SK-N-SH (cell line): ENCODE data around the gene TSHZ2. TPM values are rescaled to one million over a fixed set of nuclear protein-coding genes. Genes with fewer than 3 reads are reported as not detected.

Experiments used
- CTCF ChIA-PET: fragments of 300-600, 350-600 bp; formaldehyde crosslinking; extraction: SDS; loops from one replicate; lab custom pipeline; 2021; lab: Yijun Ruan, JAX
- POLR2A ChIA-PET: fragments of 350-600 bp; sonication (Branson Sonifier 250); formaldehyde crosslinking; extraction: SDS; loops from one replicate; lab custom pipeline; 2020; ENCODE audit warnings: antibody characterized with exemption, inconsistent platforms; lab: Yijun Ruan, JAX
- DNase-seq: peaks from one replicate; pipeline ENCODE4 v3.0.0; 2012
- H2AFZ ChIP-seq: fragments of 200-600 bp; sonication (generic); 2 replicates; pipeline ENCODE4 v1.8.1; 2016; ENCODE audit warnings: antibody characterized with exemption, mild to moderate bottlenecking, low read depth
- H3F3A ChIP-seq: fragments of 200-600 bp; sonication (generic); replicated peaks from 2 replicates; pipeline ENCODE3; 2016; ENCODE audit warnings: antibody characterized with exemption, mild to moderate bottlenecking; ENCODE audit not compliant: insufficient read depth
- H3K27ac ChIP-seq, 2 experiments: fragments of 200-500 bp in 1 of 2; fragments of 200-600 bp in 1 of 2; sonication (Bioruptor generic) in 1 of 2; sonication (generic), shearing (Covaris generic) in 1 of 2; 2 replicates each; pipeline versions ENCODE4 v1.5.1 to v1.6.1; 2014 to 2016; ENCODE audit warnings: low read depth in 2 of 2, inconsistent platforms in 1 of 2, low read length in 1 of 2, mild to moderate bottlenecking in 1 of 2, mixed read lengths in 1 of 2
- H3K27me3 ChIP-seq: fragments of 200-600 bp; sonication (generic), shearing (Covaris generic); 2 replicates; pipeline ENCODE4 v1.6.1; 2016; ENCODE audit warnings: mixed run types; ENCODE audit not compliant: insufficient read depth
- H3K36me3 ChIP-seq, 2 experiments: fragments of 200-500 bp in 1 of 2; fragments of 200-600 bp in 1 of 2; sonication (Bioruptor generic) in 1 of 2; sonication (generic) in 1 of 2; replicated peaks in 1 of 2; 2 replicates each; pipeline versions ENCODE3 to v1.5.1; 2014 to 2016; ENCODE audit warnings: low read length in 1 of 2, mild to moderate bottlenecking in 1 of 2; ENCODE audit not compliant: insufficient read depth in 2 of 2, control insufficient read depth in 1 of 2
- H3K4me1 ChIP-seq, 2 experiments: fragments of 200-500 bp in 1 of 2; fragments of 200-600 bp in 1 of 2; sonication (Bioruptor generic) in 1 of 2; sonication (generic), shearing (Covaris generic) in 1 of 2; 2 replicates each; pipeline versions ENCODE4 v1.5.1 to v1.6.1; 2014 to 2016; ENCODE audit warnings: low read depth in 1 of 2, low read length in 1 of 2, mixed run types in 1 of 2; ENCODE audit not compliant: insufficient read depth in 2 of 2, control insufficient read depth in 1 of 2
- H3K4me2 ChIP-seq: fragments of 200-600 bp; sonication (generic), shearing (Covaris generic); 2 replicates; pipeline ENCODE4 v1.6.1; 2017; ENCODE audit warnings: mixed run types
- H3K4me3 ChIP-seq, 2 experiments: fragments of 200-500 bp in 1 of 2; fragments of 200-600 bp in 1 of 2; sonication (Bioruptor generic) in 1 of 2; sonication (generic), shearing (Covaris generic) in 1 of 2; 2 replicates each; pipeline versions ENCODE4 v1.5.1 to v1.8.1; 2014 to 2016; ENCODE audit warnings: low read depth in 2 of 2, inconsistent platforms in 1 of 2, low read length in 1 of 2, mild to moderate bottlenecking in 1 of 2, mixed read lengths in 1 of 2, moderate library complexity in 1 of 2
- H3K79me2 ChIP-seq: fragments of 200-600 bp; sonication (generic); 2 replicates; pipeline ENCODE4 v1.8.1; 2017; ENCODE audit warnings: mild to moderate bottlenecking; ENCODE audit not compliant: insufficient read depth
- H3K9ac ChIP-seq: fragments of 200-600 bp; sonication (generic); 2 replicates; pipeline ENCODE4 v1.6.1; 2017; ENCODE audit warnings: mixed run types
- H3K9me2 ChIP-seq: fragments of 200-600 bp; sonication (generic); 2 replicates; pipeline ENCODE4 v1.6.1; 2017; ENCODE audit warnings: mixed run types
- H3K9me3 ChIP-seq: fragments of 200-600 bp; sonication (generic); 2 replicates; pipeline ENCODE4 v1.6.1; 2017; ENCODE audit warnings: mixed run types, mild to moderate bottlenecking, moderate library complexity
- H4K20me1 ChIP-seq: fragments of 200-600 bp; sonication (generic); 2 replicates; pipeline ENCODE4 v1.6.1; 2017; ENCODE audit warnings: mild to moderate bottlenecking, mixed run types; ENCODE audit not compliant: insufficient read depth
- ELF1 ChIP-seq: IDR thresholded peaks from 2 replicates; pipeline ENCODE4 v1.4.0; 2012
- EP300 ChIP-seq, 2 experiments: IDR thresholded peaks; 2 replicates each; pipeline versions ENCODE4 v1.4.0 to v1.6.1; 2012; ENCODE audit warnings: borderline replicate concordance in 1 of 2, low read depth in 1 of 2, low read length in 1 of 2
- FOSL2 ChIP-seq: IDR thresholded peaks from 2 replicates; pipeline ENCODE4 v1.4.0; 2012; ENCODE audit warnings: low read depth, mild to moderate bottlenecking, moderate library complexity, borderline replicate concordance
- FOXJ3 ChIP-seq: sonication (generic); formaldehyde crosslinking; IDR thresholded peaks from 2 replicates; pipeline ENCODE4 v1.5.1; 2020; ENCODE audit warnings: mild to moderate bottlenecking, missing genetic modification reagents
- FOXM1 ChIP-seq: IDR thresholded peaks from 2 replicates; pipeline ENCODE4 v1.4.0; 2012; ENCODE audit warnings: low read depth, mild to moderate bottlenecking
- GABPA ChIP-seq: IDR thresholded peaks from 2 replicates; pipeline ENCODE4 v1.4.0; 2012; ENCODE audit warnings: low read depth, mild to moderate bottlenecking
- GATA2 ChIP-seq: sonication (generic); formaldehyde crosslinking; IDR thresholded peaks from 2 replicates; pipeline ENCODE4 v1.5.0; 2020; ENCODE audit warnings: mild to moderate bottlenecking, missing genetic modification reagents
- MEF2A ChIP-seq: IDR thresholded peaks from 2 replicates; pipeline ENCODE4 v1.4.0; 2012; ENCODE audit warnings: low read depth, borderline replicate concordance
- NFIC ChIP-seq: IDR thresholded peaks from 2 replicates; pipeline ENCODE4 v1.4.0; 2012; ENCODE audit warnings: borderline replicate concordance
- RAD21 ChIP-seq: IDR thresholded peaks from 2 replicates; pipeline ENCODE4 v1.6.1; 2012; ENCODE audit warnings: mild to moderate bottlenecking, low read length
- RCOR1 ChIP-seq: fragments of 150-350 bp; IDR thresholded peaks from 2 replicates; pipeline ENCODE4 v1.6.1; 2017; ENCODE audit warnings: antibody characterized with exemption, low read length
- RFX5 ChIP-seq: IDR thresholded peaks from 2 replicates; pipeline ENCODE4 v1.6.1; 2012; ENCODE audit warnings: mild to moderate bottlenecking, improper control_type of control experiment, low read length
- SMC3 ChIP-seq: IDR thresholded peaks from 2 replicates; pipeline ENCODE4 v1.6.1; 2012; ENCODE audit warnings: low read depth, low read length, improper control_type of control experiment
- TAF1 ChIP-seq: IDR thresholded peaks from 2 replicates; pipeline ENCODE4 v1.6.1; 2012; ENCODE audit warnings: low read depth, mild to moderate bottlenecking, low read length, moderate library complexity, borderline replicate concordance
- TCF12 ChIP-seq: IDR thresholded peaks from 2 replicates; pipeline ENCODE4 v1.4.0; 2012
- YY1 ChIP-seq: IDR thresholded peaks from 2 replicates; pipeline ENCODE4 v1.4.0; 2012; ENCODE audit warnings: low read depth, mild to moderate bottlenecking
- WGBS: methylation state at CpG from one replicate; pipeline ENCODE4 v1.1.6; 2017; ENCODE audit warnings: low lambda C conversion rate; 5-methylcytosine and 5-hydroxymethylcytosine counted together
- polyA plus RNA-seq, 3 experiments: library from polyadenylated mRNA; depleted of rRNA; stranded (reverse); fragments of >200 nt; gene quantifications; 2 replicates each; pipeline ENCODE4 v1.2.3, GENCODE V29; 2012
- TF ChIP-seq, protein P1 (sequence below): IDR thresholded peaks from 2 replicates; pipeline ENCODE4; 2012
- TF ChIP-seq, protein P2 (sequence below): fragments of 150-350 bp; IDR thresholded peaks from 2 replicates; pipeline ENCODE4 v1.6.1; 2016; ENCODE audit warnings: mild to moderate bottlenecking, low read depth, low read length
- TF ChIP-seq, protein P3 (sequence below): IDR thresholded peaks from 2 replicates; pipeline ENCODE4 v1.4.0; 2012; ENCODE audit warnings: low read depth, borderline replicate concordance
- TF ChIP-seq, protein P4 (sequence below): IDR thresholded peaks from 2 replicates; pipeline ENCODE4 v1.4.0; 2012; ENCODE audit warnings: low read depth

TSHZ2 gene
- polyA plus RNA-seq, 1 of the 3 experiments (the other 2 are of a cell fraction): 0.13 TPM

DNA sequence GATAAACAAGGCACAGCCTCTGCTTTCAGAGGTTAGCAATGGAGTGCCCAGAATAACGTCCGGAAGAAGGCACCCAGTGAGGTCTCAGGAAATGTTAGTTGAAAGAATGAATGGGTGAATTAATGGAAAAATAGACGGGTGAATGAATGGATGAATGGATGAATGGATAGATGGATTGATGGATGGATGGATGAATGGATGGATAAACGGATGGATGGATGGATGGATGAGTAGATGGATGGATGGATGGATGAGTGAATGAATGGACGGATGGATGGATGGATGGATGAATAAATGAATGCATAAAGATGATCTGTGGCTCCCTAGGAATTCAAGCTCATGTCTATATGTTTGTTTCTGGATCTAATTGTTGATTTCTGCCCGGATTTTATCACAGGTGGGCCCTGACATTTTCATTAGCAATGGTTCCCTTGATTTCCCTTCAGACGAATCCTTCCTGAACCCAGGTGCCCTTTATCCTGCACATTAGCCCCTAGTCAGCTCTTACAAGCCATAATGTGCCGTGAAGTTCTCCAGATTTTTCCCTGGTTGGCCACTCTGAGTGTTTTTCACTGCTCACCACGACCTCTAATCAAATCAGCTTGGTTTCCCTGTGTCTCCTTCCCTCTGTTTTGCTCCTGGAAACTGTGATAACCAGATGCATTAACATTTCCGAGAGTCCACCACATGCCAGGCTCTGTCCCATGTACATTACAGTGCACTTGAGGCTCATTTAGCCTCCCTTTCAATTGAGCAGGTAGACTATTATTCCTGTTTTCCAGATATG lies 22.2 kb downstream of the TSHZ2 start:
- H2AFZ ChIP-seq: no peak overlapping the region
- H3K36me3 ChIP-seq: no peaks in the 10 kb centered on the region
- no peaks in the 10 kb centered on the region for H3K9me2 ChIP-seq
- DNase-seq: no peak
- H3K27me3 ChIP-seq: no peaks in the 10 kb centered on the region
- H3K9me3 ChIP-seq: no peaks in the 10 kb centered on the region
- H3K9ac ChIP-seq: no peak overlapping the region
- H3F3A ChIP-seq: no peaks in the 10 kb centered on the region
- no peaks in the 10 kb centered on the region for H4K20me1 ChIP-seq
- whole genome bisulfite sequencing: 42% methylated on average over 10 of the region's 10 CpGs
- ChIA-PET POLR2A (no interaction called here), CTCF (interaction anchor here (1.2 kb wide), 1 partner anchor 194 kb away, joined by 3 read pairs; no protein-coding TSS in a partner anchor)
- H3K4me3 ChIP-seq: no peak overlapping the region
- H3K4me1 ChIP-seq: peaks cover 0 to 29% of the 10 kb centered on the region in 2 experiments; a peak in 2 of 4 replicates
- no peaks in the 10 kb centered on the region for H3K79me2 ChIP-seq
- no peak overlapping the region for H3K4me2 ChIP-seq
- no peak overlapping the region; a peak in 1 of 4 replicates for H3K27ac ChIP-seq
- TF ChIP-seq, protein P1, sequence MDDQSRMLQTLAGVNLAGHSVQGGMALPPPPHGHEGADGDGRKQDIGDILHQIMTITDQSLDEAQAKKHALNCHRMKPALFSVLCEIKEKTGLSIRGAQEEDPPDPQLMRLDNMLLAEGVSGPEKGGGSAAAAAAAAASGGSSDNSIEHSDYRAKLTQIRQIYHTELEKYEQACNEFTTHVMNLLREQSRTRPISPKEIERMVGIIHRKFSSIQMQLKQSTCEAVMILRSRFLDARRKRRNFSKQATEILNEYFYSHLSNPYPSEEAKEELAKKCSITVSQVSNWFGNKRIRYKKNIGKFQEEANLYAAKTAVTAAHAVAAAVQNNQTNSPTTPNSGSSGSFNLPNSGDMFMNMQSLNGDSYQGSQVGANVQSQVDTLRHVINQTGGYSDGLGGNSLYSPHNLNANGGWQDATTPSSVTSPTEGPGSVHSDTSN: no peak
- no peak for TF ChIP-seq SMC3
- TF ChIP-seq EP300 (IDR thresholded peaks at IDR 0.05; ENCODE audit: borderline replicate concordance in 1 of 2, low read depth in 1 of 2, low read length in 1 of 2): peak in 1 of 2 experiments; percentile 26; a peak in 1 of 4 replicates
- TF ChIP-seq ELF1: no peak
- TF ChIP-seq GATA2 (CRISPR knock-in tag): 0 out of 2 replicates have a peak, but pooled peaks have one; percentile 14
- TF ChIP-seq, protein P2, sequence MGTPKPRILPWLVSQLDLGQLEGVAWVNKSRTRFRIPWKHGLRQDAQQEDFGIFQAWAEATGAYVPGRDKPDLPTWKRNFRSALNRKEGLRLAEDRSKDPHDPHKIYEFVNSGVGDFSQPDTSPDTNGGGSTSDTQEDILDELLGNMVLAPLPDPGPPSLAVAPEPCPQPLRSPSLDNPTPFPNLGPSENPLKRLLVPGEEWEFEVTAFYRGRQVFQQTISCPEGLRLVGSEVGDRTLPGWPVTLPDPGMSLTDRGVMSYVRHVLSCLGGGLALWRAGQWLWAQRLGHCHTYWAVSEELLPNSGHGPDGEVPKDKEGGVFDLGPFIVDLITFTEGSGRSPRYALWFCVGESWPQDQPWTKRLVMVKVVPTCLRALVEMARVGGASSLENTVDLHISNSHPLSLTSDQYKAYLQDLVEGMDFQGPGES: no peak
- TF ChIP-seq RCOR1: peak; percentile 41; the same call in 1 of the 2 replicates

DNA sequence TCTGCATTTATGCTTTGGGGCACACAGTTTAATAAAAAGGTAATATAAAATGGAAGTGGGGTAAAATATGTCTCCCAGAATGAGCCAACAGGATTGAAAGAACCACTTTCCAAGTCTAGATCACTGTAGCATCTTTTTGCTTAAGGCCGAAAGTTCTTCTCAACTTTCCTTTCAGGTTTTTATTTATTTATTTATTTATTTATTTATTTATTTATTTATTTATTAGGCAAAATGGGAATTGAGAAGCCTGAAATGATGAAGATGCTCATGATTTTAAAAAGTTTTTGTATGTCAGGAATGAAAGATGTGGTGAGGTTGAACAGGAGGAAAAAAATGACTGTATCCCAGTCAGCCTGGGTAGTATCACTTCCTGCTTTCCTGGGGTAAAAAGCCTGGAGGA lies 24.0 kb downstream of the TSHZ2 start:
- Histone ChIP-seq H3K9ac (no peak overlapping the region), H3K9me3 (no peaks in the 10 kb centered on the region), H3K4me1 (peaks cover 0 to 29% of the 10 kb centered on the region in 2 experiments; a peak in 2 of 4 replicates), H3K27ac (no peak overlapping the region), H3K4me3 (no peak overlapping the region), H4K20me1 (no peaks in the 10 kb centered on the region), H3K4me2 (no peak overlapping the region), H2AFZ (no peak overlapping the region), H3K36me3 (no peaks in the 10 kb centered on the region), H3K79me2 (no peaks in the 10 kb centered on the region), H3K27me3 (no peaks in the 10 kb centered on the region)
- 90% methylated on average over 1 of the region's 1 CpG for WGBS
- POLR2A ChIA-PET: no interaction called here
- no peak for DNase-seq
- CTCF ChIA-PET: no interaction called here
- no peak for TF ChIP-seq SMC3
- TF ChIP-seq FOXJ3 (CRISPR knock-in tag): no peak
- TF ChIP-seq, protein P3, sequence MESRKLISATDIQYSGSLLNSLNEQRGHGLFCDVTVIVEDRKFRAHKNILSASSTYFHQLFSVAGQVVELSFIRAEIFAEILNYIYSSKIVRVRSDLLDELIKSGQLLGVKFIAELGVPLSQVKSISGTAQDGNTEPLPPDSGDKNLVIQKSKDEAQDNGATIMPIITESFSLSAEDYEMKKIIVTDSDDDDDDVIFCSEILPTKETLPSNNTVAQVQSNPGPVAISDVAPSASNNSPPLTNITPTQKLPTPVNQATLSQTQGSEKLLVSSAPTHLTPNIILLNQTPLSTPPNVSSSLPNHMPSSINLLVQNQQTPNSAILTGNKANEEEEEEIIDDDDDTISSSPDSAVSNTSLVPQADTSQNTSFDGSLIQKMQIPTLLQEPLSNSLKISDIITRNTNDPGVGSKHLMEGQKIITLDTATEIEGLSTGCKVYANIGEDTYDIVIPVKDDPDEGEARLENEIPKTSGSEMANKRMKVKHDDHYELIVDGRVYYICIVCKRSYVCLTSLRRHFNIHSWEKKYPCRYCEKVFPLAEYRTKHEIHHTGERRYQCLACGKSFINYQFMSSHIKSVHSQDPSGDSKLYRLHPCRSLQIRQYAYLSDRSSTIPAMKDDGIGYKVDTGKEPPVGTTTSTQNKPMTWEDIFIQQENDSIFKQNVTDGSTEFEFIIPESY: no peak
- no peak for TF ChIP-seq YY1
- no peak for TF ChIP-seq TCF12
- no peak for TF ChIP-seq FOXM1
- TF ChIP-seq, protein P1: no peak
- TF ChIP-seq RCOR1: no peak
- no peak for TF ChIP-seq RAD21
- no peak for TF ChIP-seq FOSL2
- TF ChIP-seq GABPA: no peak
- no peak for TF ChIP-seq TAF1
- TF ChIP-seq, protein P4, sequence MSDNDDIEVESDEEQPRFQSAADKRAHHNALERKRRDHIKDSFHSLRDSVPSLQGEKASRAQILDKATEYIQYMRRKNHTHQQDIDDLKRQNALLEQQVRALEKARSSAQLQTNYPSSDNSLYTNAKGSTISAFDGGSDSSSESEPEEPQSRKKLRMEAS: no peak
- no peak for TF ChIP-seq MEF2A
- no peak for TF ChIP-seq NFIC
- no peak for TF ChIP-seq RFX5
- TF ChIP-seq, all 33 proteins: peak for 0
- Histone ChIP-seq H3F3A (no peaks in the 10 kb centered on the region), H3K9me2 (no peaks in the 10 kb centered on the region)
